Jurkat, Clone E6-1 (cell line): Measurements from ENCODE around the gene TMEM45B. TPM values are rescaled to one million over a fixed set of nuclear protein-coding genes. Genes with fewer than 3 reads are reported as not detected.
"Not testable (repeated sequence)": the region's sequence is repeated elsewhere in the genome, so short reads cannot be mapped to it uniquely, and the experiment has no call there.

ENCODE experiments used
- DNase-seq: peaks from one replicate; pipeline ENCODE4 v3.0.0-alpha.2; 2011; ENCODE audit warnings: low read depth, low spot score
- H3K4me3 ChIP-seq: 2 replicates; pipeline ENCODE4 v1.5.1; 2011; ENCODE audit warnings: mild to moderate bottlenecking, low read length, control low read depth, moderate library complexity
- polyA plus RNA-seq: library from polyadenylated mRNA; unstranded; fragments of >200 nt; gene quantifications from one replicate; pipeline ENCODE4 v1.2.1, GENCODE V29; 2012; ENCODE audit warnings: missing spikeins; ENCODE audit not compliant: insufficient read length, insufficient read depth

TMEM45B gene
- not detected for polyA plus RNA-seq

DNA sequence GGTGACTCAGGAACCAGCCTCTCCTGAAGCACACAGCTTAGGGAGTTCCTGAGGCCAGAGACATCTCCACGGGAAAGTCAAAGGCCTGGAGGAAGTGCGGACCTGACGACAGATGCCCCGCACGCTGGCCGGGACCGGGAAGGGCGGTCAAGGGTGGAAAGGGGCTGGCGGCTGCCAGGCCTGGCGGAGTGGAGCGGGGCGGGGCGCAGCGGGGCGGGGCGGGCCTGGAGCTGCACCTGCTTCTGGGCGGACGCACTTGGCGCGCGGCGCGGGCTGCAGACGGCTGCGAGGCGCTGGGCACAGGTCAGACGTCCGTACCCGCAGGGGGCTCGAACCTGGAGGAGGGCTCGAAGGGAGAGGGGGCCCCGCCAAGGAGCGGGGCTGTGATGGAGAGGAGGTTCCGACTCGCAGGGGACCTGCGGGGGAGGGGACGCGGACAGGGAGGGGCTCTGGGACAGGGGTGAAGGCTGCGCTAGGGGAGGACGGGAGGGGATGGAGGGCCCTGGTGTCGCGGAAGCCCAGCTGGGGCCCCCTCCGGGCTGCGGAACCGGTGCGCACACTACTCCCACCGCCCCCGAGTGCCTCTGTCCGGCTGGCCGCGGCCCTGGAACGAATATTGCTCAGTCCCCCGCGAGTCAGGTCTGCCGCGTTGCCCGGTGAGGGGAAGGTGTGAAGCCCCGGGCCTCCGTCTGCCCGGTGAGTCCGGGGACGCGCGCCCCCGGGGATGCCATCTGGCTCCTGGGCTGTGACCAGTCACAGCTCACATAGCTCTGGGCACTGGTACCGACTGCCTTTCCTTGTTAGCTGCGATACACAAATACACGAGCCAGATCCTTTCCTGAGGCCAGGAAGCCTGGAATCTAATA is at the start of gene TMEM45B:
TSS of gene TMEM45B (plus strand) at position 253 of the 866 bp plus-strand sequence. CDS start 36,635 bp downstream, outside the sequence.
- no peak within 1 kb of the TSS for H3K4me3 ChIP-seq
- DNase-seq = no peak

DNA sequence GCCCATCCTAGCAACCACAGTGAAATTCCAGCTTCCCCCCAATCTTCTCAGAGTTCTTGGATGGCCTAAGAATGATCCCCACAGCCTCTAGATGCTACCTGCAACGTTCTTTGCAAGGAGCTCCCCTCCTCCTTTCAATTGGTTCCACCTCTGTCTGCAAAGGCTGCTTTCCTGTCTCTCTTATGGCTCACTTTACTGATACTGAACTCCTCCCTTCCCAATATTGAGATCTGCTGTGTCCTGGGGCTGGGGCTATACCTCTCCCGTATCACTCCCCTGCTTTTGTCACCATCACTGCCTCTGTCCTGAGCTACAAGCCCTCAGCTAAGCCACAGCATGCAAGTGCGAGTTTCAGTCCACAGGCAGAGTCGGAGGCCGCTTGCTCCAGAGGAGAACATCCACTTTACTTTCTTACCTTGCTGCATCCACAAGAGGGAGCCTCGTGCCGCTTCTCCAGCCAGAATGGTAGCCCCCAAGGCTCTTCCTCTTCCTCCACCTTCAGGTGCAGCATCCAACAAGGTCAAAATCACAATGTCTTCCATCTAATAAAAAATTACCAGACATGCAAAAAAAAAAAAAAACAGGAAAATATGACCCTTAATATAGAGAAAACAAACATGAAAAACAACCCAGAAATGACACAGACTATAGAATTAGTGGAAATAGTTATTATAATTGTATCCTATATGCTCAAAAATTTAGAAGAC is 48.6 kb upstream of the TMEM45B start:
- H3K4me3 ChIP-seq = no peak overlapping the region
- DNase-seq = peak; percentile 39

DNA sequence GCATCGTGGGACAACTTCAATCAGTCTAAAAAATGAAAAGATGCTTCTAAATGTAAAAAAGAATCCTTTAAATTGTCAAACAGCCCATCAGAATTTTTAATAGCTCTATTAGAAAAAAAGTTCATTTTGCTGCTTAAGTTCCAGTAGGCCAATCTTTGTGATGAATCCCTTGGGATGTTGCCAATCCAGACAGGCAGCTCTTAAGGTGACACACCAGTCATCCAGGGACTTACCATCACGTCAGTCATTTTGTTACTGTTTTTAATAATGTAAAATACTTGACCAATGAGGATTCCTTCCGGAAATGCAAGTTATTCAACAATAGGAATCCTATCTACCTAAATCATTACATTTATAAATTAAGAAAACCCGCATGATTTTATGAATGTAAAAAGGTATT is 47.8 kb upstream of the TMEM45B start:
- no peak overlapping the region for H3K4me3 ChIP-seq
- DNase-seq = no peak

DNA sequence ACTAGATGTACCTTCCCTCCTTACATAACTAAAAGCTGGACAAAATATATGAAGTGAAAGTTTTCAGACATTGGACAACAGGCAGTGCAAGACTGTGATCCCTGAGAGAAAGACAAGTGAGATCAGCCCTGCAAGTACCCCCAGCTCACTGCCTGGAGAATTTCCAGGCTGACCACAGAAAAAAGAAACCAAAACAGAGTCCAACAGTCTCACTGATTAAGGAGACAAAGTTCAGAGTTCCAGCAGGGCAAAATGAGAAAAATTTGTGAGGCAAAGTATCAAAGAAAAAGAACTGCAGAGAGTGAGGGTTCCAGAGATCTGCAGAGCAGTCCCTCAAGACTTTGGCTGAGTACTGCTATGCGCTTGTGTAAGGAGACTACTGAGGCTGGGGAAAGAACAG is 47.3 kb upstream of the TMEM45B start:
- H3K4me3 ChIP-seq = no peak overlapping the region
- DNase-seq = no peak

DNA sequence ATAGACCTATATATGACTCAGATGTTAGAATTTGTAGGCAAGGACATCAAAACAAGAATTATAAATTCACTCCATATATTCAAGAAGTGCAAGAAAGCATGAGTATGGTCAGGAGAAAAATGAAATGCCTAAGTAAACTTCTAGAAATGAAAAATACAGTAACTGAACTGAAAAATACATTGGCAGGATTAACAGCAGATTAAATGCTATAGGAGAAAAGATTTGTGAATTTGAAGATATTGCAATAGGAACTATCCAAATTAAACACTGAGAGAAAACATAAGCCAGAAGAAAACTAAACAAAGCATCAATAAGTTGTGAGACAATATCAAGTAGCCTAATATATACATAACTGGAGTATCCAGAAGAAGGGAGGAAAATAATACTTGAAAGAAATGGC is 46.6 kb upstream of the TMEM45B start:
- no peak for DNase-seq
- H3K4me3 ChIP-seq = no peak overlapping the region

DNA sequence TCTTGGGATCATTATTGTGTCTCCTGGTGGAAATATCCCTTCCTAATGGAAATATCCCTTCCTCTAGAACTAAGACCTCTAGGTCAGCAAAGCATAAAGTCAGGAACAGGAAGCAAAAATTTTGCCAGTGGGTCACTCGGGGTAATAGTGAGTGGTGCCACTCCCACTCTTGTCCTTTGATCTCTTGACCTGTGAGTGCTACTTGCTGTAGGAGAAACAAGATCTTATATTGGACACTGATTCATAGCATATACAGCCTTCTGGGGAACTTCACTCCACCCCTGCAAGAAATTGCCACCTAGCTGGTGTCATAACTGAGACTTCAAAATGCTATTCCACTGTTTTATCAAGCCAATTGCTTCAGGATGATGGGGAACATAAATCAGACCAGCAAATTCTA is 44.7 kb upstream of the TMEM45B start:
- no peak overlapping the region for H3K4me3 ChIP-seq
- no peak for DNase-seq

DNA sequence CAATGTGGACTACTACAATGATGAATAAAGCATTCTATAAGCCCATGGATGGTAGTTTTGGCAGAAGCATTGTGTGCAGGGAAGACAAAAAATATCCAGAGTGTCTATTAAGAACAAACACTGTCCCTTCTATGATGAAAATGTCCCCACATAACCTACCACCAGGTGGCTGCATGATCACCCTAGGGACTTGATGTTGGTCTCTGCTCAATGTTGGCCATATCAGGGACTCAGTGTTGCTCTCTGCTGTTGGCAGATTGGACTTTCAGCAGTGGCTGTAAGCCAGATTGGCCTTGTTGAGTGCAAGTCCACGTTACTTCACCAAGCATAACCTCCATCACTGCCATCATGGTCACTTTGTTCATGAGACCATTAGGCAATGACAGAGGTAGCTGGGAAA is 44.2 kb upstream of the TMEM45B start:
- DNase-seq, H3K4me3 ChIP-seq: not testable (repeated sequence)

DNA sequence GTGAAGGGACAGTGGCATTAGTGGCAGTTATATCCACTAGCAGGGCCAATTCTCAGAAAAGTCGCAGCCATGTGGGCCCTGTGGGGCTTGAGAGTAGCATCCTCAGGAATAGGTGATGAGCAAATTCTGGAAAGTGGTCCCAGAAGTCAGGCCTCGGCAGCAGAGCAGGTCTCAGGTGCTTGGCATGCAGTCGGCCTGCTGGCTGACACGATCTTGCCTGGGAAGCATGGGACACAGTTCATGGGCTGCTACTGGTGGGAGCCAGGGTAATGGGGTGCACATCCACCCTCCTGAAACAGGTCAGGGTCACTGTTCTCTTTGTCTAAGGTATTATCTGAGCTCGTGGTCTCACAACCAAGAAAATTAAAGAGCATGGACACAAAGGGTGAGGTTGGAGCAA is 36.8 kb upstream of the TMEM45B start:
- H3K4me3 ChIP-seq = no peak overlapping the region
- DNase-seq = no peak

DNA sequence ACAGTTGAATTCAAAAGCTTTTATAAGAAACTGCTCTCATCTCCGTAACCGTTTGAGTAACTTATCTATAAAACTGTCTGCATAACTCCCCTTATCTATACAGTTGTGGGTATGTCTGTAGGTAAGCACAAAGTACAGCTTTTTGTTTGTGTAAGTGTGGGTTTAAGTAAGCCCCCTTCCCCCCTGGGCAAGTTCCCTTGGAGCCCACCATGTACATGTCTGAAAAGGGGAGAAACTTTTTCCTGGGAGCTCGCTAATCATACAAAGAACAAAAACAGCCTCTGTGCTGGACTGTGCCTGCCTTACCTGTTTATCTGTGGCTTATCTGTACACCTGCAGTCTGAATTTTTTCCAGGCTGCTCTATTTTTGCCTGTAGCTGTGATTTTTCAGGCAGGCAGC is 36.3 kb upstream of the TMEM45B start:
- no peak for DNase-seq
- H3K4me3 ChIP-seq = no peak overlapping the region

DNA sequence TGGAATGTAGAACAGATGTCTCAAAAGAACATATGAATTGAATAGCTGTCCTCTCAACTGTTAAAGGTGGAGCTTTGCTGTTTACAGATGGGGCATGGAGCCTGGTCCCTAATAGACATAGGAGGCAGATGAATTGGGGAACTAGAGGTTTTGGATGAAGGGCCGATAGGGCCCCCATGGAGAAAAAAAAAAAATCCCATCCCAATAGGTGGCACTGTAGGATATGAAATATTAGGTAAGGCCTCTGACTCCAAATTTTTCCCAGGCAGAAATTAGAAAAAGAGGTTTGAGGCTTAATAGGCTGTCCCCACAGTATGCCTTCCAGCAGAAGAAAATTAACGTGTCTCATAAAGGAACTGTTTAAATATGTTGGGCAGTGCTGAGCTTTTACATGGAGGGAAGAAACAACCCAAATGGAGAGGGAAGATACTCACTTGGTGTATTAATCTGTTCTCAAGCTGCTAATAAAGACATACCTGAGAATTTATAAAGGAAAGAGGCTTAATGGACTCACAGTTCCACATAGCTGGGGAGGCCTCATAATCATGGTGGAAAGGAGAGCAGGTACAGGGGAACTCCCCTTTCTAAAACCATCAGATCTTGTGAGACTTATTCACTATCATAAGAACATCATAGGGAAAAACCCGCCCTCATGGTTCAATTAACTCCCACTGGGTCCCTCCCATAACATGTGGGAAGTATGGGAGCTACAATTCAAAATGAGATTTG is 30.1 kb upstream of the TMEM45B start:
- DNase-seq = no peak
- no peak overlapping the region for H3K4me3 ChIP-seq

DNA sequence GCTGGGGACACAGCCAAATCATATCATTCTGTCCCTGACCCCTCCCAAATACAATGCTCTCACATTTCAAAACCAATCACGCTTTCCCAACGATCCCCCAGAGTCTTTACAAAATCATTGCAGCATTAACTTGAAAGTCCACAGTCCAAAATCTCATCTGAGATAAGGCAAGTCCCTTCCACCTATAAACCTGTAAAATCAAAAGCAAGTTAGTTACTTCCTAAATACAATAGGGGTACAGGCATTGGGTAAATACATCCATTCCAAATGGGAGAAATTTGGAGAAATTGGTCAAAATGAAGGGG is 29.6 kb upstream of the TMEM45B start:
- not testable (repeated sequence) for DNase-seq, H3K4me3 ChIP-seq

DNA sequence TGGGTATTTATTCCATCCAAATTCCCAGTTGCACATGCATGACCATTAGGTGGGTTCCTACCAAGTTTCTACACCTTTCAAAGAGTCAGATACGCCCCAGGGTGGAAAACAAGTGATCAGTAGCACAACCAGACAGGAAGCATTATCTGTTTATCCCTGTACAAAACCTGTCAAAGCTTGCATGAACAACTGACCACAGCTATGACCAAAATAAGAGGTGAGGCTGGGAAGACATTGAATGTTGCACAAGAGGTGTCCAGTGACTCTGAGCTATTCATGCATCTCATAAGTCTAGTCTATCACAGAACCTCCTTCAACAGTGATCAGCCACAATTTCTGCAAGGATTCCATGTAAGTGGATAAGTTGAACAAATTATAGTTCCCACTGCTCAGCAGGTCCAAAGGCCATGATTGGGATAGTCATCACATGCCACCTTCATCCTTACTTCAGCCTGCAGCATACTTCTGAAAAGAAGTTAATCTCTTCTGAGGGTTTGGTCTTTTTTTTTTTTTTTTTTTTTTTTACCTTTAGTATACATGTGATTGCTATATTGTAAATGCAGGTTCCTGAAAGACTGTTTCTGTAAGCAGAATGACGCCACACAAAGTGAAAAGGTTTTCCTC is 28.0 kb upstream of the TMEM45B start:
- DNase-seq = no peak
- no peak overlapping the region for H3K4me3 ChIP-seq

DNA sequence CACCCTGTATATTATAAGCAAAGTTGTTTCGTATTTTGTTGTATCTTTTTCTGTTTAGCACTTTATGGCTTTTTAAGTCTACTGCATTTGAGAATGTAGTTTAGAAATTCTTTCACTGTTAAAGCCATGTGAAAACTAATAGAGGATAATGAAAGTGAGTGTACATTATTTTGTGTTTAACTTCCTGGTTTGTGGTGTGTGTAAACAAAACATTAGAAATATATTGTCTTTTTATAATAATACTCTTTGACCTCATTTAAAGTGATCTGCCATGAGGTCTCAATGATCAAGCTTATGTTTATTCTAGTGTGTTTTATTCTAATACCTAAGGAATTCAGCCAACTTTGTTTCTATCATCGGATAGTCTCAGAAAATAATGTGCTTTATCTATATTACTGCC is 27.4 kb upstream of the TMEM45B start:
- no peak for DNase-seq
- H3K4me3 ChIP-seq = no peak overlapping the region

DNA sequence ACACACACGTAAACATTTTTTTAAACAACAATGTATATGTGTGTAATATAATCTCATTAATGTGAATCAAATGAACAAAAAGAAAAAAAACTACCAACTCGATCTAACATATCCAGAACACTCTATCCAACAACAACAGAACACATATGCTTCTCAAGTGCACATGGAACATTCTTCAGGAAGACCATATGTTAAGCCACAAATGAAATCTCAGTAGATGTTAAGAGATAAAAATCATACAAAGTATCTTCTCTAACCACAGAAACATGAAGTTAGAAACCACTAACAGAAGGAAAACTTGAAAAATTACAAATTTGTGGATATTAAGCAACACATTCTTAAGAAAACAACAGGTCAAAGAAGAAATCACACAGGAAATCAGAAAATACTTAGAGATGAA is 25.5 kb upstream of the TMEM45B start:
- H3K4me3 ChIP-seq = no peak overlapping the region
- DNase-seq = no peak

DNA sequence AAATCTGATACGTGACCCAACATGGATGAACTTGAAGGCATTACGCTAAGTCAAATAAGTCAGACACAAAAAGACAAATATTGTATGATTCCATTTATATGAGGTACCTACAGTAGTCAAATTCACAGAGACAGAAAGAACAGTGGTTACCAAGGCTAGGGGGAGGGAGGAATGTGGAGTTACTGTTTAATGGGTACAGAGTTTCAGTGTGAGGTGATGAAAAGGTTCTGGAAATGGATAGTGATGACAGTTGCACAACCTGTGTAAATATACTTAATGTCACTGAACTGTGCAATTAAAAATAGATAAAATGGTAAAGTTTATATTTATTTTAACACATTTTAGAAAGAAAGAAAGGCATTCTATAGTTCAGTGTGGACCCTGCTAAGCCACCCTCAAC is 24.1 kb upstream of the TMEM45B start:
- H3K4me3 ChIP-seq = no peak overlapping the region
- no peak for DNase-seq

DNA sequence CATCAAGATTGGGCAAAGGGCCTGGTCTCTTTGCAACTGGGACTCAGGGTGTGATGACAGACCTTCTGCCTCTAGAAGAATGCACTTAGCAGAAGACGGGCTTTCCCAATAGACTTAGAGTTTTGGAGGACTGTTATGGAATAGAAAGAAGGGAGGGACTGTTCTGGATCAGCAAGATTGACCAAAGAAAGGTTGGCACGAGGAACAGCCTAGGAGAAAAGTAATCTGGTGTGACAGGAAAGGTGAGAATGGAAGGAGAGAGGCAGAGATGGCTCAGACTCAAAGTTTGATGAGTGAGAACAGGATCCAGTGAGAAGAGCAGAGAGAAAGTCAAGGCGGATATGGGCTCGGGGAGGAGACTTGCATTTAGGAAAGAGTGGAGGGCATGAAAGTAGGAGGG is 23.0 kb upstream of the TMEM45B start:
- H3K4me3 ChIP-seq = no peak overlapping the region
- DNase-seq = no peak

DNA sequence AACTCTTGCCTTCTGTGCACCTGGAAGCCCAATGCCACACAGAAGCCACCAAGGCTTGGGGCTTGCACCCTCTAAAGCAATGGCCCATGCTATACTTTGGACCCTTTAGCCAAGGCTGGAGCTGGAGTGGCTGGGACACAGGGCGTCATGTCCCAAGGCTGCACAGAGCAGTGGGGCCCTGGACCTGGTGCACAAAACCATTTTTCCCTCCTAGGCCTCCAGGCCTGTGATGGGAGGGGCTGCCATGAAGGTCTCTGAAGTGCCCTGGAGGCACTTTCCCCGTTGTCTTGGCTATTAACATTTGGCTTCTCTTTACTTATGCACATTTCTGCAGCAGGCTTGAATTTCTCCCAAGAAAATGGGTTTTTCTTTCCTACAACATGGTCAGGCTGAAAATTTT is 20.6 kb upstream of the TMEM45B start:
- no peak overlapping the region for H3K4me3 ChIP-seq
- no peak for DNase-seq

DNA sequence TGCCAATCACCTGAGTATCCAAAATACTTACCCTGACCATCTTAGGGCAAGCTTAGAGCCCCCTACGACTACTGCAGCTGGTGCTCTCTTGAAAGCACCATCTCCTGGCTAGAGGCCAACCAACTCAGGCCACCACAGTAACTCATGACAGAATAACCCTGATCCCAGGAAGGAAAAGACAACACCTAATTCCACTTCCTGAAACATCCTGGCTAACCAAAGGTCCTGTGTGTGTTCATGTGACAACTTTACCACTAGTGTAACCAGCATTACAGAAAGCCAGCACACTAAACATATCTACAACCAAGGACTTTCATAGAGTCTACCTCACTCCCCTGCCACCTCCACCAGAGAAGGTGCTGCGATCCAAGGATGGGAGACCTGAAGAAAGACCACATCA is 17.4 kb upstream of the TMEM45B start:
- no peak for DNase-seq

DNA sequence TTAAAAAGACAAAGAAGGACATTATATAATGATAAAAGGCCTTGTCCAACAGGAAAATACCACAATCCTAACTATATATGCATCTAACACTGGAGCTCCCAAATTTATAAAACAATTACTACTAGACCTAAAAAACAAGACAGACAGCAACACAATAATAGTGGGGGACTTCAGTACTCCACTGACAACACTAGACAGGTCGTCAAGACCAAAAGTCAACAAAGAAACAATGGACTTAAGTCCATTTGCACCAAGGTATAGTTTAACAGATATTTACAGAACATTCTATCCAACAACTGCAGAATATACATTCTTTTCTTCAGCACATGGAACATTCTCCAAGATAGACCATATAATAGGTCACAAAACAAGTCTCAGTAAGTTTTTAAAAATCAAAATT is 15.5 kb upstream of the TMEM45B start:
- DNase-seq, H3K4me3 ChIP-seq: not testable (repeated sequence)

More for the DNA sequence above, 17.4 kb upstream of the TMEM45B start:
- H3K4me3 ChIP-seq = no peak overlapping the region

DNA sequence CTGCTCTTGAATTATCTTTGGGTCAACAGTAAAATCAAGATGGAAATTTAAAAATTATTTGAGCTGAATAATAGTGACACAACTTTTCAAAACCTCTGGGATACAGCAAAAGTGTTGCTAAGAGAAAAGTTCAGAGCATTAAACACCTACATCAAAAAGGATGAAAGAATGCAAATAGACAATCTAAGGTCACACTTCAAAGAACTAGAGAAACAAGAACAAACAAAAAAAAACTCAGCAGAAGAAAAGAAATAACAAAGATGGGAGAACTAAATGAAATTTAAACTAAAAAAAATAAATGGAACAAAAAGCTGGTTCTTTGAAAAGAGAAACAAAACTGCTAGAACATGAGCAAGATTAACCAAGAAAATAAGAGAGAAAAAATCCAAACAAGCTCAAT is 15.0 kb upstream of the TMEM45B start:
- DNase-seq = no peak
- no peak overlapping the region for H3K4me3 ChIP-seq
